HEK293 (cell line): ENCODE measurements around the gene ZNF735.
"Not testable (repeated sequence)": the region's sequence is repeated elsewhere in the genome, so short reads cannot be mapped to it uniquely, and the experiment has no call there.

Source experiments
- ZNF394 ChIP-seq: fragments of 450-650 bp; formaldehyde crosslinking; IDR thresholded peaks from 2 replicates; pipeline ENCODE4 v1.5.1; 2016; ENCODE audit warnings: missing biosample characterization, missing genetic modification characterization, mild to moderate bottlenecking, moderate library complexity, borderline replicate concordance
- ZSCAN23 ChIP-seq: fragments of 450-650 bp; formaldehyde crosslinking; IDR thresholded peaks from 2 replicates; pipeline ENCODE4 v1.5.1; 2016; ENCODE audit warnings: missing biosample characterization, missing genetic modification characterization
- TF ChIP-seq, protein P1 (sequence below): IDR thresholded peaks from 2 replicates; pipeline ENCODE4 v1.6.1; 2011; ENCODE audit warnings: mild to moderate bottlenecking, low read depth, low read length, borderline replicate concordance
- TF ChIP-seq, protein P2 (sequence below): fragments of 450-650 bp; formaldehyde crosslinking; IDR thresholded peaks from 2 replicates; pipeline ENCODE4 v1.5.1; 2016; ENCODE audit warnings: missing biosample characterization, missing genetic modification characterization
- TF ChIP-seq, protein P3 (sequence below): fragments of 450-650 bp; formaldehyde crosslinking; IDR thresholded peaks from 2 replicates; pipeline ENCODE4 v1.5.1; 2016; ENCODE audit warnings: missing biosample characterization, missing genetic modification characterization

DNA sequence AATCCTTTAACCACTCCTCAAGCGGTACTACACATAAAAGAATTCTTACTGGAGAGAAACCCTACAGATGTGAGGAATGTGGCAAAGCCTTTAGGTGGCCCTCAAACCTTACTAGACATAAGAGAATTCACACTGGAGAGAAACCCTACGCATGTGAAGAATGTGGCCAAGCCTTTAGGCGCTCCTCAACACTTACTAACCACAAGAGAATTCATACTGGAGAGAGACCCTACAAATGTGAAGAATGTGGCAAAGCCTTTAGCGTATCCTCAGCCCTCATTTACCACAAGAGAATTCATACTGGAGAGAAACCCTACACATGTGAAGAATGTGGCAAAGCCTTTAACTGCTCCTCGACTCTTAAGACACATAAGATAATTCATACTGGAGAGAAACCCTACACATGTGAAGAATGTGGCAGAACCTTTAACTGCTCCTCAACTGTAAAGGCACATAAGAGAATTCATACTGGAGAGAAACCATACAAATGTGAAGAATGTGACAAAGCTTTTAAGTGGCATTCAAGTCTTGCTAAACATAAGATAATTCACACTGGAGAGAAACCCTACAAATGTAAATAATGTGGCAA is 12.8 kb downstream of the ZNF735 start:
- TF ChIP-seq, protein P1, sequence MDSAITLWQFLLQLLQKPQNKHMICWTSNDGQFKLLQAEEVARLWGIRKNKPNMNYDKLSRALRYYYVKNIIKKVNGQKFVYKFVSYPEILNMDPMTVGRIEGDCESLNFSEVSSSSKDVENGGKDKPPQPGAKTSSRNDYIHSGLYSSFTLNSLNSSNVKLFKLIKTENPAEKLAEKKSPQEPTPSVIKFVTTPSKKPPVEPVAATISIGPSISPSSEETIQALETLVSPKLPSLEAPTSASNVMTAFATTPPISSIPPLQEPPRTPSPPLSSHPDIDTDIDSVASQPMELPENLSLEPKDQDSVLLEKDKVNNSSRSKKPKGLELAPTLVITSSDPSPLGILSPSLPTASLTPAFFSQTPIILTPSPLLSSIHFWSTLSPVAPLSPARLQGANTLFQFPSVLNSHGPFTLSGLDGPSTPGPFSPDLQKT = not testable (repeated sequence)
- not testable (repeated sequence) for TF ChIP-seq ZSCAN23, ZNF394 (tag by site-specific recombination)
- TF ChIP-seq, protein P2, sequence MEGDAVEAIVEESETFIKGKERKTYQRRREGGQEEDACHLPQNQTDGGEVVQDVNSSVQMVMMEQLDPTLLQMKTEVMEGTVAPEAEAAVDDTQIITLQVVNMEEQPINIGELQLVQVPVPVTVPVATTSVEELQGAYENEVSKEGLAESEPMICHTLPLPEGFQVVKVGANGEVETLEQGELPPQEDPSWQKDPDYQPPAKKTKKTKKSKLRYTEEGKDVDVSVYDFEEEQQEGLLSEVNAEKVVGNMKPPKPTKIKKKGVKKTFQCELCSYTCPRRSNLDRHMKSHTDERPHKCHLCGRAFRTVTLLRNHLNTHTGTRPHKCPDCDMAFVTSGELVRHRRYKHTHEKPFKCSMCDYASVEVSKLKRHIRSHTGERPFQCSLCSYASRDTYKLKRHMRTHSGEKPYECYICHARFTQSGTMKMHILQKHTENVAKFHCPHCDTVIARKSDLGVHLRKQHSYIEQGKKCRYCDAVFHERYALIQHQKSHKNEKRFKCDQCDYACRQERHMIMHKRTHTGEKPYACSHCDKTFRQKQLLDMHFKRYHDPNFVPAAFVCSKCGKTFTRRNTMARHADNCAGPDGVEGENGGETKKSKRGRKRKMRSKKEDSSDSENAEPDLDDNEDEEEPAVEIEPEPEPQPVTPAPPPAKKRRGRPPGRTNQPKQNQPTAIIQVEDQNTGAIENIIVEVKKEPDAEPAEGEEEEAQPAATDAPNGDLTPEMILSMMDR = not testable (repeated sequence)
- TF ChIP-seq, protein P3, sequence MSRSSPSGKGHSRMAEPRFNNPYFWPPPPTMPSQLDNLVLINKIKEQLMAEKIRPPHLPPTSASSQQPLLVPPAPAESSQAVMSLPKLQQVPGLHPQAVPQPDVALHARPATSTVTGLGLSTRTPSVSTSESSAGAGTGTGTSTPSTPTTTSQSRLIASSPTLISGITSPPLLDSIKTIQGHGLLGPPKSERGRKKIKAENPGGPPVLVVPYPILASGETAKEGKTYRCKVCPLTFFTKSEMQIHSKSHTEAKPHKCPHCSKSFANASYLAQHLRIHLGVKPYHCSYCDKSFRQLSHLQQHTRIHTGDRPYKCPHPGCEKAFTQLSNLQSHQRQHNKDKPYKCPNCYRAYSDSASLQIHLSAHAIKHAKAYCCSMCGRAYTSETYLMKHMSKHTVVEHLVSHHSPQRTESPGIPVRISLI (tag by site-specific recombination) = not testable (repeated sequence)
